Suppressor macrophage (primary cell): ENCODE results near the gene SLC29A3.
A peak's percentile ranks its signal among the peaks of the same experiment; 100 is the strongest.
"Not testable (repeated sequence)": the region's sequence is repeated elsewhere in the genome, so short reads cannot be mapped to it uniquely, and the experiment has no call there.

ENCODE experiments used
- DNase-seq, 4 experiments: peaks; one replicate each; pipeline ENCODE4 v3.0.0-alpha.2; 2020 to 2022

The SLC29A3 gene

GRCh38 chr10:71347587-71348395, 28.7 kb downstream of the SLC29A3 start:
- DNase-seq, result no peak

GRCh38 chr10:71348850-71349249, 29.8 kb downstream of the SLC29A3 start:
- DNase-seq, result no peak

- peak in 3 of 4 experiments; percentile 41 to 67 (median 56) for DNase-seq
Observed at GRCh38 chr10:71349406-71349805, 30.3 kb downstream of the SLC29A3 start.

- no peak for DNase-seq
Observed at GRCh38 chr10:71351087-71351486, 32.0 kb downstream of the SLC29A3 start.

- peak in 3 of 4 experiments; percentile 55 to 68 (median 68) for DNase-seq
Observed at GRCh38 chr10:71351628-71352319, 32.7 kb downstream of the SLC29A3 start.

- no peak for DNase-seq
Observed at GRCh38 chr10:71353639-71354038, 34.6 kb downstream of the SLC29A3 start.

GRCh38 chr10:71354776-71355175, 35.7 kb downstream of the SLC29A3 start:
- DNase-seq, result peak in 1 of 4 experiments; percentile 28

GRCh38 chr10:71355886-71356285, 36.8 kb downstream of the SLC29A3 start:
- DNase-seq, result no peak

GRCh38 chr10:71357792-71358265, 38.8 kb downstream of the SLC29A3 start:
- DNase-seq, result peak in 2 of 4 experiments; percentile 44 to 52

GRCh38 chr10:71358277-71358676, 39.2 kb downstream of the SLC29A3 start:
- peak in 1 of 4 experiments; percentile 41 for DNase-seq

- DNase-seq, result not testable (repeated sequence)
Observed at GRCh38 chr10:71358906-71359305, 39.8 kb downstream of the SLC29A3 start.

GRCh38 chr10:71359364-71360046, 40.4 kb downstream of the SLC29A3 start:
- DNase-seq, result peak; percentile 93 to 98 (median 95)

GRCh38 chr10:71360735-71361134, 41.7 kb downstream of the SLC29A3 start:
- DNase-seq, result no peak

GRCh38 chr10:71361581-71361980, 42.5 kb downstream of the SLC29A3 start:
- no peak for DNase-seq

- DNase-seq, result no peak
Observed at GRCh38 chr10:71362141-71362540, 43.1 kb downstream of the SLC29A3 start.

- DNase-seq, result no peak
Observed at GRCh38 chr10:71363936-71364335, 44.9 kb downstream of the SLC29A3 start.

- DNase-seq, result no peak
Observed at GRCh38 chr10:71365366-71365765, 46.3 kb downstream of the SLC29A3 start.

- peak; percentile 86 to 95 (median 90) for DNase-seq
Observed at GRCh38 chr10:71366690-71367089, 47.6 kb downstream of the SLC29A3 start.

- peak; percentile 89 to 96 (median 92) for DNase-seq
Observed at GRCh38 chr10:71367271-71367670, 48.2 kb downstream of the SLC29A3 start.

GRCh38 chr10:71368176-71368575, 49.1 kb downstream of the SLC29A3 start:
- peak in 3 of 4 experiments; percentile 49 to 55 (median 49) for DNase-seq

GRCh38 chr10:71368643-71369042, 49.6 kb downstream of the SLC29A3 start:
- DNase-seq, result no peak

GRCh38 chr10:71369602-71370001, 50.5 kb downstream of the SLC29A3 start:
- no peak for DNase-seq

GRCh38 chr10:71370031-71370430, 51.0 kb downstream of the SLC29A3 start:
- DNase-seq, result no peak
